OCI-LY1 (cell line): ENCODE data around the gene GMPPB.

Experiments used
- CTCF ChIP-seq: fragments of 200-600 bp; sonication (generic), shearing (Covaris generic); IDR thresholded peaks from 2 replicates; pipeline ENCODE4 v1.5.1; 2017; ENCODE audit warnings: mild to moderate bottlenecking, antibody characterized with exemption, low read length, moderate library complexity, mixed read lengths
- EZH2 ChIP-seq: fragments of 200-600 bp; sonication (generic), shearing (Covaris generic); IDR thresholded peaks from 2 replicates; pipeline ENCODE4 v1.8.0; 2017; ENCODE audit warnings: borderline replicate concordance, mixed run types, mild to moderate bottlenecking, antibody characterized with exemption, low read length, moderate library complexity, mixed read lengths

GRCh38 chr3:49771340-49771938, 47.7 kb upstream of the GMPPB start:
- TF ChIP-seq CTCF (no peak), EZH2 (no peak)
